Glomerular visceral epithelial cell (primary cell): ENCODE measurements around the gene CTF1.
"Not testable (repeated sequence)": the region's sequence is repeated elsewhere in the genome, so short reads cannot be mapped to it uniquely, and the experiment has no call there.

Experiments
- DNase-seq: peaks from one replicate; pipeline ENCODE4 v3.0.0-alpha.2; 2016; ENCODE audit errors: extremely low spot score

The CTF1 gene

GRCh38 chr16:30896261-30896888 lies at the start of gene CTF1:
Gene CTF1 (plus strand): TSS chr16:30896614. CDS start chr16:30896644, 30 bp downstream.
- DNase-seq: peak; percentile 85

DNA sequence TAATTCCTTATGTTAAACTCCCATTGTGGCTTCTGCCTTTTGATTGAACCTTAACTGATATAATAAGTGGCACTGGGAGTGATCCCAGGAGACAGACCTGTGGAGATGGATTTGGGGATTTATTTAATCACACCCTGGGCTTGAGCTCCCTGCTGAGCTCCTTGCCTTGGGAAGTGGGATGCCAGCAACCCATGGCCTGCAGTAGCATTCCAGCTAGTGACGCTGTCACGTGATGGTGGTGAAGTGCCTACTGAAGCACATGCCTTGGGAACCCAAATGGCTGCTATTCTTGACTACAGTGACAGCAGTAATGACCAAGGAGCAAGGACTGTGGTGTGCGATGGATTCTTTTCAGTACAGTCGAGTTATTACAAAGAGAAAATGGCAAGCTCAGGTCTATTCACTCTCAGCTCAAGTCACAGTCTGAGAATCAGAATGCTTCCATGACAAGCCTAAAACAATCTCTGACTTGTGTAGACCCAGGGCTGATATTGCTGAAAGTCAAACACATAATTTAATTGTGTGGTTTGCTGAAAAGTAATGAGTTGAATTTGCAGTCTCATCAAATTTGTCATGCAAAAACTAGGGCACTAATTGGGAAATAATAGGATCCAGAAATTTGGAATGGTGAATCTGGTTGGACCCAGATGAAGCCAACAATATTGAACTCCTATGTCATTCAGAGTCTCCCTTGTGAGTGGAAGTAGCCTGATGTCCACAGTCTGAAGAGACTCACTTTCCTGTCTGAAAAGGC lies 49.6 kb upstream of the CTF1 start:
- DNase-seq: no peak

DNA sequence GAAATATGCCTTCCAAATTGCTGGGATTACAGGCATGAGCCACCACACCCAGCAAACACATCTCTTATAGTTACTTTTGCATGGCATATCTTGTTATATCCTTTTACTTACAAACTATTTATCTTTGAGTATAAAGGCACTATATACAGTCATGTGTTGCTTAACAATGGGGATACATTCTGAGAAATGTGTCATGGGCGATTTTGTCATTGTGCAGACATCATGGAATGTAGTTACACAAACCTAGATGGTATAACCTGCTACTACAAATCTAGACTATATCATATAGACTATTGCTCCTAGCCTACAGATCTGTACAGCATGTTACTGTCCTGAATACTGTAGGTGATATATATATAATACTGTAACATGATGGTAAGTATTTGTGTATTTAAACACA lies 46.2 kb upstream of the CTF1 start:
- DNase-seq: no peak

DNA sequence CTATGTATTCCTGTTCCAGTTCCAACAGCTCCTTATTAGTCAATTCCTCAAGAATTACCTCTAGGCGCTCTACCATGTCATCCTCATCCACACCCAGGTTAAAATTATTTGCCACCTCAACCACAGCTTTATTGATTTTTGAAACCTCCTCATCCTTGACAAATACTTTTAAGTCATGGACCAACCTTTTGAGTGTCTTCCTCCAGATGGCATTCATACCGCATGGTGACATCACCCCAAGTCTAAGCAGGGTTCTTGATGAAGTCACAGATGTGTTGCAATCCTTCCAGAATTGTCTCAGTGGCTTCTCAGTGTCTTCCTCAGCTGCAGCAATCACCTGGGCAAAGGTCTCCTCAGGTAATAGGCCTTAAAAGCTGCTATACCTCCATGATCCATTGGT lies 42.7 kb upstream of the CTF1 start:
- no peak for DNase-seq

GRCh38 chr16:30858111-30858495 lies 38.3 kb upstream of the CTF1 start:
- no peak for DNase-seq

DNA sequence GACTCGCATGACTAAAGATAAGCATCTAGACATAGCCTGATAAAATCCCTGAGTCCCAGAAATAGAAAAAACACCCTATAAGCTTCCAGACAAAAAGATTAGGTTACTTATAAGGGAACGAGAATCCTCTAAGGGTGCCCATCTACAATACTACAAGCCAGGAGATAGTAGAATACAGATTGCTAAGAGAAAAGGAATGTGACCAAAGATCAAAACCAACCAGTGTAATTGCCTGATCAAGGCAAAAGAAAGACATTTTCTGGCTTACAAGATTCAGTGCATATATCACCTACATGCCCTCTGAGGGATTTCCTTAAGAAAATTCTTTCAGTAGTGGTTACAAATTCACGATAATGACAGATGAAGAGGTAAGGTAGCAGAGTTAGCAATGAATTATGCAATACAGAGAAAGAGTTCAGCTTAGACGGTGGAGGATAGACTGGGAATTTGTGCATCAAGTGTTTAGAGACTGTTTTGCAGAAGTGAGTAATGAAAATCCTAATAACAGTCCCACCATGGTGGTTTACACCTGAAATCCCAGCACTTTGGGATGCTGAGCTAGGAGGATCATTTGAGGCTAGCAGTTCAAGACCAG lies 37.5 kb upstream of the CTF1 start:
- no peak for DNase-seq

DNA sequence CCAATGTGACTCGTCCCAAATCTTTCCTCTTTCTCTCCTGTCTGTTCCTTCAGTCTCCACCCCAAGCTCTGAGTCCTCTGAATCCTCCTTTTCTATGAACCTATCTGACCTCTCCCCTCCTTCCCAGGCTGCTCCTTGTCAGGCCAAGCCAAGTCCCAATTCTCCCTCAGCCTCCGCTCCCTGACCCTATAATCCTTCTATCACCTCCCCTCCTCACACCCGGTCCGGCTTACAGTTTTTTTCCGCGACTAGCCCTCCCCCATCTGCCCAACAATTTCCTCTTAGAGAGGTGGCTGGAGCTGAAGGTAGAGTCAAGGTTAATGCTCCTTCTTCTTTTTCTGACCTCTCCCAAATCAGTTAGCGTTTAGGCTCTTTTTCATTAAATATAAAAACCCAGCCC lies 35.7 kb upstream of the CTF1 start:
- not testable (repeated sequence) for DNase-seq

DNA sequence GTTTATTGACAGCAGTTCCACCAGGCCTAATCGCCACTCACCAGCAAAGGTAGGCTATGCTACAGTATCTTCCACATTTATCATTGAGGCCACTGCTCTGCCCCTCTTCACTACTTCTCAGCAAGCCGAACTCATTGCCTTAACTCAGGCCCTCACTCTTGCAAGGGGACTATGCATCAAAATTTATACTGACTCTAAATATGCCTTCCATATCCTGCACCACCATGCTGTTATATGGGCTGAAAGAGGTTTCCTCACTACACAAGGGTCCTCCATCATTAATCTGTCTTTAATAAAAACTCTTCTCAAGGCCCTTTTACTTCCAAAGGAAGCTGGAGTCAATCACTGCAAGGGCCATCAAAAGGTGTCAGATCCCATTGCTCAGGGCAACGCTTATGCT lies 33.2 kb upstream of the CTF1 start:
- not testable (repeated sequence) for DNase-seq

- DNase-seq: no peak
These were observed 30.4 kb upstream of the CTF1 start for GRCh38 chr16:30866031-30866430.

GRCh38 chr16:30867747-30868146 lies 28.7 kb upstream of the CTF1 start:
- no peak for DNase-seq

- DNase-seq: no peak
These were observed 25.5 kb upstream of the CTF1 start for GRCh38 chr16:30870904-30871303.

DNA sequence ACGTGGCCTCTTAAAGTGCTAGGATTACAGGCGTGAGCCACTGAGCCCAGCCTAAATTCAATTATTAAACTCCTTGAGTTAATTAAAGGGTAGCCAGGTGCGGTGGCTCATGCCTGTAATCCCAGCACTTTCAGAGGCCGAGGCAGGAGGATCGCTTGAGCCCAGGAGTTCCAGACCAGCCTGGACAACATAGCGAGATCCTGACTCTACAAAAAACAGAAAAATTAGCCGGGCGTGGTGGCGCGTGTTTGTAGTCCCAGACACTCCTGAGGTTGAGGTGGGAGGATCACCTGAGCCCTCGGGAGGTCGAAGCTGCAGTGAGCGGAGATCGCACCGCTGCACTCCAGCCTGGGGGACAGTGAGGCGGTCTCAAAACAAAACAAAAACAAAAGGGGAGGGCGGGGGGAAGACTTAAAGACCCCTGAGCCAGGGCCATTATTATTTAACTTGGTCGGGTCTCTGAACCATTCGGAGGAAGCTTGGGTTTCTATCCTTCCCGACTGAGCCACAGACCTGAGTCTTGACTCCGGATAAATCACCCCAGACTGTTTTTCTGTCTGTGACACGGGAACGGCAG lies 22.1 kb upstream of the CTF1 start:
- DNase-seq: no peak

- peak; percentile 84 for DNase-seq
These were observed 21.3 kb upstream of the CTF1 start for GRCh38 chr16:30874821-30875717.

DNA sequence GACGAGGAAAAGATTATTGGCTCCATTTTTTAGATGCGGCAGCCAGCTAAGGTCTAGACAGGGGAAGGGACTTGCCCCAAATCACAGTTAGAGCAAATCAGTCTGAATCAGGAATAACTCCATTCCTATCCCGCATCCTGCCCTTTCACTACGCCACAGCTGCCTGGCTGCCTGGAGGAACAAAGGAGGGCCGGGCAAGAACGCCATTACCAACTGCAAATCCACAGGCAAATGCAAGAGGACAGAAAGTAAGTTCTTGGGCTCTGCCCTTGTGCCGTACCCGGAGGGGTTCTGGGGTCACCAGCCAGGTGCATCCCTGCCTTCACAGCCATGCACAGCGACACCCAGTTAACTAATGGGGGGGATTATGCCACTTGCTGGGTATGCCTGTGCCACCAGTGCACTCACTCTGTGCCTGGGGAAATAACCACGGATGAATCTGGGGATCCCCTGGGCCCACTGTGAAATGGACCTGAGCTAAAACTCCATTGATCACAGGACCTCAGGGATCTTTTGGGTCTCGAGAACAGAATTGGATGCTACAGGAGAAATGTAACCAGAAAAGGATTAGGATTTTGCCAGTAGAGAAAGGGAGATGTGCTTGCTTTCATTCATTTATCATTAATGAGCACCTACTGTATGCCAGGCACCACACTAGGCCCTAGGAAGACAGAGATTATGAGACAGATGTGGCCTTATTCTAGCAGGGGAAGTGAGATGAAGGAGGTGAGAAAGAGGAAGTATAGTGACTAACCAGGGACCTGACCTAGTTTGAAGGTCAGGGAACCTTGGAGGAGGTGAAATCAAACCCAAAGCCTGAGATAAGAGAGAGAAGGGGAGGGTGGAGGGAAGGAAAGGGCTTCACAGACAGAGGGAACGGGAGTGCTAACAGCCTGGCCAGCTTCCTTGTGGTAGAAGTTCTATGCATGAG lies 20.3 kb upstream of the CTF1 start:
- DNase-seq: no peak

GRCh38 chr16:30876867-30877266 lies 19.5 kb upstream of the CTF1 start:
- DNase-seq: no peak

- DNase-seq: no peak
These were observed 13.7 kb upstream of the CTF1 start for GRCh38 chr16:30882429-30883310.

DNA sequence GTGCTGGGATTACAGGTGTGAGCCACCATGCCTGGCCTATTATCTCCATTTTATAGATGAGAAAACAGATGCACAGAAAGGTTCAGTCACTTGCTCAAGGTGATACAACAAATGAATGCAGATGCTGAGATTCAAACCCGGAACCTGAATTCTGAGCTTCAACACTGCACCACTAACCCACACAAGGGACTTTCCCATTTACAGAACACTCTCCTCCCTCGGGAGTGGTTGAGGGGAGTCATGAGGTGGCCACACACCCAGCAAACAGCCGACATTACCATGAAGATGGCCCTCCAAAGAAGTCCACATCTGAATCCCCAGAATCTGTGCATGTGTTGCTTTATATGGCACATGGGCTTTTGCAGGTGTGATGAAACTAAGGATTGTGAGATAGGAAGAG lies 11.7 kb upstream of the CTF1 start:
- DNase-seq: no peak

GRCh38 chr16:30885196-30885595 lies 11.2 kb upstream of the CTF1 start:
- DNase-seq: no peak

- DNase-seq: no peak
These were observed 10.3 kb upstream of the CTF1 start for GRCh38 chr16:30886145-30886544.

GRCh38 chr16:30887927-30888326 lies 8.5 kb upstream of the CTF1 start:
- DNase-seq: no peak
